Measurements from ENCODE around the gene CFAP90. TPM values are rescaled to one million over a fixed set of nuclear protein-coding genes. Genes with fewer than 3 reads are reported as not detected.

Gene CFAP90
- total RNA-seq, 1 experiment from 2014 or later, result 0.69 TPM

GRCh38 chr5:7827610-7828009, 23.3 kb downstream of the CFAP90 start:
- ChIA-PET POLR2A (no interaction called here), CTCF (no interaction called here)
- DNase-seq (ENCODE audit: low read depth, low spot score), result no peak
- Histone ChIP-seq H3K4me1 (ENCODE audit: control insufficient read depth, insufficient read depth, low read length) (no peaks in the 10 kb centered on the region), H3K36me3 (ENCODE audit: control insufficient read depth, insufficient read depth, low read length) (no peaks in the 10 kb centered on the region), H3K4me3 (ENCODE audit: low read depth in 2 of 2, low read length in 2 of 2) (no peak overlapping the region), H3K9me3 (ENCODE audit: control insufficient read depth, insufficient read depth, low read depth, low read length) (no peaks in the 10 kb centered on the region), H3K27ac (ENCODE audit: low read length) (no peak overlapping the region), H3K27me3 (ENCODE audit: control insufficient read depth, insufficient read depth, low read length) (peaks cover 8% of the 10 kb centered on the region)
- ATAC-seq, result no peak
- intact Hi-C loops (cut with micrococcal nuclease; ENCODE audit: unreplicated experiment), result no loop called here
- BruUV-seq (replicated peaks), result no TSS peak
- TF ChIP-seq POLR2AphosphoS5 (IDR thresholded peaks at IDR 0.05; ENCODE audit: low read depth, low read length) (no peak), REST (IDR thresholded peaks at IDR 0.05; ENCODE audit: insufficient read depth in 1 of 2, low read depth in 2 of 2, low read length in 1 of 2) (no peak), TCF7L2 (IDR thresholded peaks at IDR 0.05; ENCODE audit: low read depth, low read length) (no peak), CTCF (IDR thresholded peaks at IDR 0.05) (no peak), SIN3A (IDR thresholded peaks at IDR 0.05; ENCODE audit: borderline replicate concordance, insufficient read depth, low read depth, low read length) (no peak)
- in situ Hi-C loops (cut with HindIII; ENCODE audit: low pct_unique_long_range_greater_than_20kb, low sequenced_read_pairs), result no loop called here

GRCh38 chr5:7825630-7826029, 25.3 kb downstream of the CFAP90 start:
- DNase-seq (ENCODE audit: low read depth, low spot score) (no peak), ATAC-seq (no peak)
- ChIA-PET CTCF (no interaction called here), POLR2A (no interaction called here)
- H3K4me1 ChIP-seq (ENCODE audit: control insufficient read depth, insufficient read depth, low read length), result no peaks in the 10 kb centered on the region
- no peak overlapping the region for H3K4me3 ChIP-seq (ENCODE audit: low read depth in 2 of 2, low read length in 2 of 2)
- TF ChIP-seq POLR2AphosphoS5 (IDR thresholded peaks at IDR 0.05; ENCODE audit: low read depth, low read length), result no peak
- no peak for TF ChIP-seq REST (IDR thresholded peaks at IDR 0.05; ENCODE audit: insufficient read depth in 1 of 2, low read depth in 2 of 2, low read length in 1 of 2)
- no peak for TF ChIP-seq CTCF (IDR thresholded peaks at IDR 0.05)
- no peak for TF ChIP-seq TCF7L2 (IDR thresholded peaks at IDR 0.05; ENCODE audit: low read depth, low read length)
- TF ChIP-seq SIN3A (IDR thresholded peaks at IDR 0.05; ENCODE audit: borderline replicate concordance, insufficient read depth, low read depth, low read length), result no peak
- H3K27me3 ChIP-seq (ENCODE audit: control insufficient read depth, insufficient read depth, low read length), result peaks cover 13% of the 10 kb centered on the region
- no TSS peak for BruUV-seq (replicated peaks)
- in situ Hi-C loops (cut with HindIII; ENCODE audit: low pct_unique_long_range_greater_than_20kb, low sequenced_read_pairs), result no loop called here
- H3K9me3 ChIP-seq (ENCODE audit: control insufficient read depth, insufficient read depth, low read depth, low read length), result no peaks in the 10 kb centered on the region
- H3K36me3 ChIP-seq (ENCODE audit: control insufficient read depth, insufficient read depth, low read length), result no peaks in the 10 kb centered on the region
- intact Hi-C loops (cut with micrococcal nuclease; ENCODE audit: unreplicated experiment), result no loop called here
- no peak overlapping the region for H3K27ac ChIP-seq (ENCODE audit: low read length)
